Measurements from ENCODE around the gene ULK3.

ULK3 gene

GRCh38 chr15:74825866-74826265 is 17.1 kb downstream of the ULK3 start:
- Histone ChIP-seq H3K4me3 (ENCODE audit: low read length) (no peak overlapping the region), H3K9ac (ENCODE audit: low read length) (no peak overlapping the region), H3K27ac (ENCODE audit: low read length) (no peak overlapping the region), H3K9me3 (replicated peaks; ENCODE audit: insufficient read depth, low read length) (no peaks in the 10 kb centered on the region), H3F3A (ENCODE audit: insufficient read depth, low read length) (no peaks in the 10 kb centered on the region), H3K27me3 (replicated peaks; ENCODE audit: insufficient read depth, low read length) (peaks cover 66% of the 10 kb centered on the region), H3K36me3 (replicated peaks; ENCODE audit: insufficient read depth, low read length) (no peaks in the 10 kb centered on the region), H3K9me2 (replicated peaks; ENCODE audit: insufficient read depth, low read length) (no peaks in the 10 kb centered on the region), H3K4me2 (ENCODE audit: low read depth, low read length) (no peak overlapping the region), H2AFZ (ENCODE audit: low read length) (no peak overlapping the region), H3K79me2 (ENCODE audit: low read length) (no peaks in the 10 kb centered on the region), H4K20me1 (ENCODE audit: insufficient read depth, low read length) (no peaks in the 10 kb centered on the region), H3K4me1 (ENCODE audit: low read length) (0 out of 2 replicates have a peak, but pooled peaks cover 4% of the 10 kb centered on the region)
- no peak for TF ChIP-seq EZH2phosphoT487 (IDR thresholded peaks at IDR 0.05; ENCODE audit: low read length)
- TF ChIP-seq CTCF (IDR thresholded peaks at IDR 0.05; ENCODE audit: low read length), result no peak
- TF ChIP-seq EZH2 (optimal IDR thresholded peaks at IDR 0.05; ENCODE audit: low read depth, low read length), result no peak
- no peak for DNase-seq

- H3K9me3 ChIP-seq (replicated peaks; ENCODE audit: insufficient read depth, low read length), result no peaks in the 10 kb centered on the region
- no peak overlapping the region for H3K4me2 ChIP-seq (ENCODE audit: low read depth, low read length)
- H3K27ac ChIP-seq (ENCODE audit: low read length), result no peak overlapping the region
- H2AFZ ChIP-seq (ENCODE audit: low read length), result no peak overlapping the region
- H3K4me1 ChIP-seq (ENCODE audit: low read length), result 0 out of 2 replicates have a peak, but pooled peaks cover 6% of the 10 kb centered on the region
- DNase-seq, result no peak
- peaks cover 65% of the 10 kb centered on the region for H3K27me3 ChIP-seq (replicated peaks; ENCODE audit: insufficient read depth, low read length)
- no peak for TF ChIP-seq CTCF (IDR thresholded peaks at IDR 0.05; ENCODE audit: low read length)
- TF ChIP-seq EZH2phosphoT487 (IDR thresholded peaks at IDR 0.05; ENCODE audit: low read length), result no peak
- no peak for TF ChIP-seq EZH2 (optimal IDR thresholded peaks at IDR 0.05; ENCODE audit: low read depth, low read length)
- H3K9ac ChIP-seq (ENCODE audit: low read length), result no peak overlapping the region
- H3K79me2 ChIP-seq (ENCODE audit: low read length), result no peaks in the 10 kb centered on the region
- H3K36me3 ChIP-seq (replicated peaks; ENCODE audit: insufficient read depth, low read length), result no peaks in the 10 kb centered on the region
- no peaks in the 10 kb centered on the region for H3F3A ChIP-seq (ENCODE audit: insufficient read depth, low read length)
- H3K4me3 ChIP-seq (ENCODE audit: low read length), result no peak overlapping the region
- no peaks in the 10 kb centered on the region for H4K20me1 ChIP-seq (ENCODE audit: insufficient read depth, low read length)
- no peaks in the 10 kb centered on the region for H3K9me2 ChIP-seq (replicated peaks; ENCODE audit: insufficient read depth, low read length)
Observed at GRCh38 chr15:74824976-74825375, 18.0 kb downstream of the ULK3 start.

- Histone ChIP-seq H3K79me2 (ENCODE audit: low read length) (no peaks in the 10 kb centered on the region), H3K4me3 (ENCODE audit: low read length) (no peak overlapping the region), H4K20me1 (ENCODE audit: insufficient read depth, low read length) (no peaks in the 10 kb centered on the region), H2AFZ (ENCODE audit: low read length) (no peak overlapping the region), H3K27ac (ENCODE audit: low read length) (no peak overlapping the region), H3F3A (ENCODE audit: insufficient read depth, low read length) (no peaks in the 10 kb centered on the region), H3K4me2 (ENCODE audit: low read depth, low read length) (no peak overlapping the region), H3K9ac (ENCODE audit: low read length) (no peak overlapping the region), H3K9me2 (replicated peaks; ENCODE audit: insufficient read depth, low read length) (no peaks in the 10 kb centered on the region), H3K9me3 (replicated peaks; ENCODE audit: insufficient read depth, low read length) (no peaks in the 10 kb centered on the region), H3K36me3 (replicated peaks; ENCODE audit: insufficient read depth, low read length) (no peaks in the 10 kb centered on the region), H3K4me1 (ENCODE audit: low read length) (peaks cover 13% of the 10 kb centered on the region; the same call in 1 of the 2 replicates), H3K27me3 (replicated peaks; ENCODE audit: insufficient read depth, low read length) (peaks cover 51% of the 10 kb centered on the region)
- DNase-seq, result no peak
- TF ChIP-seq EZH2phosphoT487 (IDR thresholded peaks at IDR 0.05; ENCODE audit: low read length) (no peak), CTCF (IDR thresholded peaks at IDR 0.05; ENCODE audit: low read length) (no peak), EZH2 (optimal IDR thresholded peaks at IDR 0.05; ENCODE audit: low read depth, low read length) (no peak)
Observed at GRCh38 chr15:74823324-74823723, 19.6 kb downstream of the ULK3 start.

Data from MM.1S (cell line).